Measurements from ENCODE around the gene PTPN14. TPM values are rescaled to one million over a fixed set of nuclear protein-coding genes. Genes with fewer than 3 reads are reported as not detected.

PTPN14 gene
- total RNA-seq, 1 donor from 2014 or later = 27.2 TPM

DNA sequence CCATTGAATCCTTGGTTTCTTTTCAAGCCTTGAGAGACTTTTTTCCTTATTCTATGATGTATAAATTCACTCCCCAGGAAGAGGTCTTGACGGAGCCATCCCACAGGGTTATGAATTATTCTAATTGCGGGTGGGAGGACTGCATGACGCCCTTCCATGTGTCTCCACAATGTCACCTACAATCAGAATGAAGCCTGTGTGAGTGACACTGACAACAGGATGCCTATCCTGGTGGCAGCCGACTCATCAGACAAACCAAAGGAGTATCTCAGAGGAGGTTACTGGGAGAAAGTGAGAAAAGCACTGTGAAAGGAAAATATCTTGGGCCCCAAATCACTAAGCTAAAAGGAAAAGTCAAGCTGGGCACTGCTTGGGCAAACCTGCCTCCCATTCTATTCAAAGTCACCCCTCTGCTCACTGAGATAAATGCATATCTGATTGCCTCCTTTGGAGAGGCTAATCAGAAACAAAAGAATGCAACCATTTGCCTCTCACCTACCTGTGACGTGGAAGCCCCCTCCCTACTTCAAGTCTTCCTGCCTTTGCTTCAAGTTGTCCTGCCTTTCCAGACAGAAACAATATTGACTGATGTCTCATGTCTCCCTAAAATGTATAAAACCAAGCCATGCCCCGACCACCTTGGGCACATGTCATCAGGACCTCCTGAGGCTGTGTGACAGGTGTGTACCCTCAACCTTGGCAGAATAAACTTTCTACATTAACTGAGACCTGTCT, 172.0 kb downstream of the PTPN14 start:
- Histone ChIP-seq H3K4me1 (peaks cover 0 to 8% of the 10 kb centered on the region in 2 donors), H3K4me3 (no peak overlapping the region), H3K27ac (no peak overlapping the region), H3K27me3 (no peaks in the 10 kb centered on the region), H3K36me3 (peaks cover 22 to 25% of the 10 kb centered on the region in 2 donors), H3K9me3 (no peaks in the 10 kb centered on the region)
- intact Hi-C loops (cut with DNase I) = no loop called here
- no peak for DNase-seq (ENCODE audit: low spot score in 2 of 2)
- TF ChIP-seq, protein P1, sequence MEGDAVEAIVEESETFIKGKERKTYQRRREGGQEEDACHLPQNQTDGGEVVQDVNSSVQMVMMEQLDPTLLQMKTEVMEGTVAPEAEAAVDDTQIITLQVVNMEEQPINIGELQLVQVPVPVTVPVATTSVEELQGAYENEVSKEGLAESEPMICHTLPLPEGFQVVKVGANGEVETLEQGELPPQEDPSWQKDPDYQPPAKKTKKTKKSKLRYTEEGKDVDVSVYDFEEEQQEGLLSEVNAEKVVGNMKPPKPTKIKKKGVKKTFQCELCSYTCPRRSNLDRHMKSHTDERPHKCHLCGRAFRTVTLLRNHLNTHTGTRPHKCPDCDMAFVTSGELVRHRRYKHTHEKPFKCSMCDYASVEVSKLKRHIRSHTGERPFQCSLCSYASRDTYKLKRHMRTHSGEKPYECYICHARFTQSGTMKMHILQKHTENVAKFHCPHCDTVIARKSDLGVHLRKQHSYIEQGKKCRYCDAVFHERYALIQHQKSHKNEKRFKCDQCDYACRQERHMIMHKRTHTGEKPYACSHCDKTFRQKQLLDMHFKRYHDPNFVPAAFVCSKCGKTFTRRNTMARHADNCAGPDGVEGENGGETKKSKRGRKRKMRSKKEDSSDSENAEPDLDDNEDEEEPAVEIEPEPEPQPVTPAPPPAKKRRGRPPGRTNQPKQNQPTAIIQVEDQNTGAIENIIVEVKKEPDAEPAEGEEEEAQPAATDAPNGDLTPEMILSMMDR (IDR thresholded peaks at IDR 0.05) = no peak

DNA sequence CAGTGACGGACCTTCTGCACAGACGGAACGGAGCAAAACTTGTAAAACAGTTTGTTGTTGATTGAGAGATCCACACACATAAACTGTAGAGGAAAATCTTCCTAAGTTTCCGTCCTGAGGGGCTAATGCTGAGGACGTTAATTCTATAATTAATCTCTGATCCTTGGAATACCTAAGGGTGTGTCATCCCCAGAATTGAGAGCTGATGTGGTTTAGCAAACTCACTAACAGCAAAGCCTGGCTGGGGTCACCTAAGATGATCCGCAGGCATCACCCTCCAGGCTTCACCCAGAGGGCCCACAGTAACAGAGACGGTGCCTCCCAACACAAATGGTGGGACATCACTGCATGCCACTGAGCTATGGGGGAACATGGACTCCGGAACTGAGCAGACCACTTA, 172.9 kb downstream of the PTPN14 start:
- H3K4me1 ChIP-seq = peaks cover 0 to 8% of the 10 kb centered on the region in 2 donors
- DNase-seq (ENCODE audit: low spot score in 2 of 2) = no peak
- H3K27ac ChIP-seq = no peak overlapping the region
- TF ChIP-seq, protein P1 (IDR thresholded peaks at IDR 0.05) = no peak
- H3K27me3 ChIP-seq = no peaks in the 10 kb centered on the region
- peaks cover 13 to 16% of the 10 kb centered on the region in 2 donors for H3K36me3 ChIP-seq
- no peak overlapping the region for H3K4me3 ChIP-seq
- H3K9me3 ChIP-seq = no peaks in the 10 kb centered on the region
- intact Hi-C loops (cut with DNase I) = no loop called here

DNA sequence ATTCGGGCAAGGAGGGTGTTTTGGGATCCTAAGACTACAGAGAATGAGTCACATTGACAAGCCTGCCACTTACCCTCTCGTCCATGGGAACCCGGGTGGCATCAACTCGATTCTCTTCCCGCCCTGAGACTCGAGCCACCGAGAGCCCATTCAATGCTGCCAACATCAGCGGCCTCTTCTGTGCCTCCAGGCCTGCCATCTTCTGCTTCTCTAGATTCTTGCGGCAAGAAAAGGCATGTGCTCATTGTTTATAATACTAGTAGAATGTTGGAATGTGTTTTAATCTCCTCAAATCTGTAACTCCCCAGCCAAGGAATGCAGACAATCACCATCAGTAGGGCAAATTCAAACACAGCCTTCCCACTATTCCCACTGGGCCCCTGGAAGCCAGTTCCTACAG, 173.5 kb downstream of the PTPN14 start:
- peak overlapping the region; percentile 1 to 12 for H3K27ac ChIP-seq
- intact Hi-C loops (cut with DNase I) = no loop called here
- TF ChIP-seq, protein P1 (IDR thresholded peaks at IDR 0.05) = no peak
- H3K36me3 ChIP-seq = peaks cover 7 to 10% of the 10 kb centered on the region in 2 donors
- no peaks in the 10 kb centered on the region for H3K27me3 ChIP-seq
- no peaks in the 10 kb centered on the region for H3K9me3 ChIP-seq
- no peak for DNase-seq (ENCODE audit: low spot score in 2 of 2)
- H3K4me3 ChIP-seq = no peak overlapping the region
- H3K4me1 ChIP-seq = peaks cover 0 to 8% of the 10 kb centered on the region in 2 donors

DNA sequence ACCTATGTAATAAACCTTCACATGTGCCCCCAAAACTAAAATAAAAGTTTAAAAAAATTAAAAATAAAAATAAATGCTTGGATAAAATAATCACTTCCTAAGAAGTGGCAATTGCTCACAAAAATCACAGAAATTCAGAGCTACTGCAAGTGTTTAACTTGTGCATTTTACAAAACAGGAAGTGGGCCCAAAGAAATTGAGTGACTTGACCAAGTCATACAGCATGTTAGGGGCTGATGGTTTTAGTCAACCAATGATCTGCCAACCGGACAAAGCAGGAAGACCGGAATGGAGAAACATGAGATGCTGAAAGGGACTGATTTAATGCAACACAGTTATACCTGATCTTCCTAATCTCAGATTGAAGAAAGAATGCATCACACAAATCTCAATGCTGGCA, 173.9 kb downstream of the PTPN14 start:
- no peaks in the 10 kb centered on the region for H3K27me3 ChIP-seq
- H3K4me1 ChIP-seq = peaks cover 0 to 8% of the 10 kb centered on the region in 2 donors
- peaks cover 7 to 10% of the 10 kb centered on the region in 2 donors for H3K36me3 ChIP-seq
- TF ChIP-seq, protein P1 (IDR thresholded peaks at IDR 0.05) = no peak
- H3K4me3 ChIP-seq = no peak overlapping the region
- intact Hi-C loops (cut with DNase I) = no loop called here
- H3K27ac ChIP-seq = peak overlapping the region; percentile 1 to 12
- DNase-seq (ENCODE audit: low spot score in 2 of 2) = no peak
- no peaks in the 10 kb centered on the region for H3K9me3 ChIP-seq

DNA sequence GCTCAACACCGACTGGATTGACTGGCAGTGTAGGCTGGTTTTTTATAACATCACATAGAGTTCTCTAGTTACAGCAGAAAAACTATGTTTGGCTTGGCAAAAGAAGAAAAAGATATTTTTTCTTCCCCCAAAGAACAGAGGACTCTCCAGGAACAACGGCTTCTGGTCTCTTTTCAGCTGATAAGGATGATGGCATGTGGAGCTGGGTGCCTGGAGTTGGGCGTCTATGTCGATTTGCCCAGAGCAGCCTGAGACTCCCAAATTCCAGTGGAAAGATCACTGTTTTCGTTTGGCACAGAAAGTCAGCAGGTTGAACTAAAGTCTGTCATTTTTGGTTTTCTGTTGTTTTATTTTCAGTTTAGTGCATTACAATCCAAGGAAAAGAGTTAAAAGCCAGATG, 179.3 kb downstream of the PTPN14 start:
- TF ChIP-seq, protein P1 (IDR thresholded peaks at IDR 0.05) = no peak
- no peaks in the 10 kb centered on the region for H3K9me3 ChIP-seq
- H3K27ac ChIP-seq = no peak overlapping the region
- no peaks in the 10 kb centered on the region for H3K4me1 ChIP-seq
- peaks cover 11 to 32% of the 10 kb centered on the region in 2 donors for H3K36me3 ChIP-seq
- no peak for DNase-seq (ENCODE audit: low spot score in 2 of 2)
- H3K4me3 ChIP-seq = no peak overlapping the region
- intact Hi-C loops (cut with DNase I) = no loop called here
- no peaks in the 10 kb centered on the region for H3K27me3 ChIP-seq
